ENCODE data around the gene KLHL36. TPM values are rescaled to one million over a fixed set of nuclear protein-coding genes. Genes with fewer than 3 reads are reported as not detected.

The KLHL36 gene
- total and polyA plus RNA-seq, 9 of the 15 experiments (the other 6 are each of a cell fraction or from before 2014, with no cell fraction given), result 2.1 to 51.2 (median 18.5) TPM

DNA sequence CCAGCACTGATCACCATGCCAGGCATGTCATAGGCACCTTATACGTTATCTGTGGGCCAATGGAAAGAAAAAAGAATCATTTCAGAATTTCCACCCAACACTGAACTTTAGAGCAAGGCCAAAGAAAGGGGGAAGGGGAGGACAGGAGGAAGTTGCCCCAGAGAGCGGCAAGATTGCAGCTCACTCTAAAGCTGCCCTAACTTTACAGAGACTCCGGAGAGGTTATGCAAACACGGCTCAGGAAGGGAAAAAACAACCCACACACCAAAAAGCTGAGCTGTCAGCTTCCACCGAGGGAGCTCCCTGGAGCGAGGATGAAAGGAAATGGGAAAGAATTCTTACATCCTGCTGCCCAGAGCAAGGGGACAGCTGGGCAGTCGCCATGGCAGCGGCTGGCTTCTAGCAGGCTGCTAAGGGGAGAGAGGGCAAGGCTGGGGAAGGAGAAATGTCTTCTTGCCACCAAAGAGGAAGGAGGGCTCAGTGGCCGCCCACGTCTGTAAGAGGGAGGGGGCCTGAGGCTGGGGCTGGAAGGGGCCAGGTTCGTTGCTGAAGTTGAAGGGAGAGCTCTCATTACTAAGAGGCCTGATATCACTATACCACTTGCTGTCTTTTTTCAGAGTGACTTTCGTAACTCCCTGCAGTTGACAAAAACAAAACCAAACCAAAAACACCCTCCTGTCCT, 48.6 kb upstream of the KLHL36 start (continued):
- no peak for TF ChIP-seq CUX1 (CRISPR knock-in tag; IDR thresholded peaks at IDR 0.05)
- TF ChIP-seq, protein P1, sequence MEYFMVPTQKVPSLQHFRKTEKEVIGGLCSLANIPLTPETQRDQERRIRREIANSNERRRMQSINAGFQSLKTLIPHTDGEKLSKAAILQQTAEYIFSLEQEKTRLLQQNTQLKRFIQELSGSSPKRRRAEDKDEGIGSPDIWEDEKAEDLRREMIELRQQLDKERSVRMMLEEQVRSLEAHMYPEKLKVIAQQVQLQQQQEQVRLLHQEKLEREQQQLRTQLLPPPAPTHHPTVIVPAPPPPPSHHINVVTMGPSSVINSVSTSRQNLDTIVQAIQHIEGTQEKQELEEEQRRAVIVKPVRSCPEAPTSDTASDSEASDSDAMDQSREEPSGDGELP (CRISPR knock-in tag; IDR thresholded peaks at IDR 0.05; ENCODE audit: borderline replicate concordance), result peak; percentile 54; the same call in 1 of the 2 replicates
- peak; percentile 49; the same call in 1 of the 2 replicates for TF ChIP-seq MYNN (IDR thresholded peaks at IDR 0.05)
- no peak for TF ChIP-seq MYNN (CRISPR knock-in tag; IDR thresholded peaks at IDR 0.05)
- TF ChIP-seq KAT7 (CRISPR knock-in tag; IDR thresholded peaks at IDR 0.05; ENCODE audit: borderline replicate concordance), result 0 out of 2 replicates have a peak, but pooled peaks have one; percentile 10
